K562 (cell line): ENCODE data around the gene ABHD16A. TPM values are rescaled to one million over a fixed set of nuclear protein-coding genes. Genes with fewer than 3 reads are reported as not detected.

ENCODE experiments used
- ARID4B ChIP-seq: sonication (generic); formaldehyde crosslinking; IDR thresholded peaks from 2 replicates; pipeline ENCODE4 v1.8.0; 2022; ENCODE audit warnings: mild to moderate bottlenecking, missing genetic modification reagents
- CREB1 ChIP-seq, 2 experiments: sonication (generic) in 1 of 2; formaldehyde crosslinking in 1 of 2; IDR thresholded peaks; 2 replicates each; pipeline versions ENCODE4 v1.6.1 to v1.8.0; 2012 to 2022; ENCODE audit warnings: inconsistent platforms in 1 of 2, mild to moderate bottlenecking in 1 of 2, missing genetic modification reagents in 1 of 2, moderate library complexity in 1 of 2
- DLX4 ChIP-seq: fragments of 250-450 bp; sonication (Bioruptor Pico); IDR thresholded peaks from 2 replicates; pipeline ENCODE4 v1.6.1; 2021; ENCODE audit warnings: mild to moderate bottlenecking
- GATAD2B ChIP-seq: fragments of 450-650 bp; IDR thresholded peaks from 2 replicates; pipeline ENCODE4 v1.6.1; 2017; ENCODE audit warnings: mild to moderate bottlenecking, borderline replicate concordance
- MYC ChIP-seq, 2 experiments: fragments of 250-450 bp in 1 of 2; sonication (Bioruptor Pico) in 1 of 2; IDR thresholded peaks; 2 replicates each; pipeline versions ENCODE4 v1.5.1 to v1.6.1; 2012 to 2021; ENCODE audit warnings: low read depth in 2 of 2, borderline replicate concordance in 1 of 2, improper control_type of control experiment in 1 of 2, low read length in 1 of 2, mild to moderate bottlenecking in 1 of 2, moderate library complexity in 1 of 2
- RBFOX2 ChIP-seq: fragments of 200-400 bp; formaldehyde crosslinking; IDR thresholded peaks from 2 replicates; pipeline ENCODE4 v1.6.1; 2017; ENCODE audit warnings: low read depth, mild to moderate bottlenecking, low read length, moderate library complexity
- TAF7 ChIP-seq: fragments of 450-650 bp; IDR thresholded peaks from 2 replicates; pipeline ENCODE4 v1.6.1; 2016; ENCODE audit warnings: missing genetic modification characterization, missing compliant biosample characterization
- USF2 ChIP-seq: sonication (generic); formaldehyde crosslinking; IDR thresholded peaks from 2 replicates; pipeline ENCODE4 v1.5.0; 2020; ENCODE audit warnings: missing genetic modification reagents
- ZKSCAN1 ChIP-seq: fragments of 150-350 bp; IDR thresholded peaks from 2 replicates; pipeline ENCODE4 v1.6.1; 2016; ENCODE audit warnings: low read depth, low read length
- ZNF639 ChIP-seq, 2 experiments: fragments of 200-800 bp in 1 of 2; sonication (Bioruptor generic) in 1 of 2; sonication (generic) in 1 of 2; formaldehyde crosslinking in 1 of 2; IDR thresholded peaks in 1 of 2; conservative IDR thresholded peaks in 1 of 2; 2 replicates each; pipeline versions ENCODE4 v1.5.0 to v1.6.1; 2016 to 2020; ENCODE audit warnings: missing compliant biosample characterization in 1 of 2, missing genetic modification characterization in 1 of 2, missing genetic modification reagents in 1 of 2
- polyA plus RNA-seq, 8 experiments: library from polyadenylated mRNA; depleted of rRNA in 4 of 8; stranded (reverse) in 5 of 8; unstranded in 3 of 8; fragments of >200 nt; fragmentation: Nextera tagmentation in 2 of 8; fragmentation: Illumina TruSeq in 1 of 8; extraction: Ambion mirVana in 2 of 8; extraction: Trizol in 1 of 8; gene quantifications; 2 replicates each; pipeline versions ENCODE4 v1.2.1 to v1.2.3, GENCODE V29; 2011 to 2014; ENCODE audit warnings: inconsistent platforms in 1 of 8, missing spikeins in 1 of 8
- total RNA-seq, 7 experiments: library from RNA; depleted of rRNA in 6 of 7; stranded (reverse); fragments of >200 nt in 6 of 7; fragmentation: Illumina TruSeq in 2 of 7; extraction: Trizol in 2 of 7; gene quantifications; 2 replicates each; pipeline versions ENCODE4 v1.2.1 to v1.2.3, GENCODE V29; 2011 to 2021; ENCODE audit warnings: low replicate concordance in 1 of 7
- TF ChIP-seq, protein P1 (sequence below): fragments of 150-350 bp; conservative IDR thresholded peaks from 2 replicates; pipeline ENCODE4 v1.6.1; 2014; ENCODE audit warnings: low read length

The ABHD16A gene
- total and polyA plus RNA-seq, 9 of the 15 experiments (the other 6 are each of a cell fraction or from before 2014, with no cell fraction given): 25.8 to 120 (median 81.6) TPM

- 0 out of 2 replicates have a peak, but pooled peaks have one; percentile 48 for TF ChIP-seq ARID4B (CRISPR knock-in tag)
- no peak for TF ChIP-seq USF2 (CRISPR knock-in tag)
- TF ChIP-seq, protein P1, sequence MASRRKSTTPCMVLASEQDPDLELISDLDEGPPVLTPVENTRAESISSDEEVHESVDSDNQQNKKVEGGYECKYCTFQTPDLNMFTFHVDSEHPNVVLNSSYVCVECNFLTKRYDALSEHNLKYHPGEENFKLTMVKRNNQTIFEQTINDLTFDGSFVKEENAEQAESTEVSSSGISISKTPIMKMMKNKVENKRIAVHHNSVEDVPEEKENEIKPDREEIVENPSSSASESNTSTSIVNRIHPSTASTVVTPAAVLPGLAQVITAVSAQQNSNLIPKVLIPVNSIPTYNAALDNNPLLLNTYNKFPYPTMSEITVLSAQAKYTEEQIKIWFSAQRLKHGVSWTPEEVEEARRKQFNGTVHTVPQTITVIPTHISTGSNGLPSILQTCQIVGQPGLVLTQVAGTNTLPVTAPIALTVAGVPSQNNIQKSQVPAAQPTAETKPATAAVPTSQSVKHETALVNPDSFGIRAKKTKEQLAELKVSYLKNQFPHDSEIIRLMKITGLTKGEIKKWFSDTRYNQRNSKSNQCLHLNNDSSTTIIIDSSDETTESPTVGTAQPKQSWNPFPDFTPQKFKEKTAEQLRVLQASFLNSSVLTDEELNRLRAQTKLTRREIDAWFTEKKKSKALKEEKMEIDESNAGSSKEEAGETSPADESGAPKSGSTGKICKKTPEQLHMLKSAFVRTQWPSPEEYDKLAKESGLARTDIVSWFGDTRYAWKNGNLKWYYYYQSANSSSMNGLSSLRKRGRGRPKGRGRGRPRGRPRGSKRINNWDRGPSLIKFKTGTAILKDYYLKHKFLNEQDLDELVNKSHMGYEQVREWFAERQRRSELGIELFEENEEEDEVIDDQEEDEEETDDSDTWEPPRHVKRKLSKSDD: no peak
- TF ChIP-seq MYC (IDR thresholded peaks at IDR 0.05; ENCODE audit: low read depth, low read length): no peak
- 0 out of 2 replicates have a peak, but pooled peaks have one; percentile 15 for TF ChIP-seq MYC (CRISPR knock-in tag; IDR thresholded peaks at IDR 0.05; ENCODE audit: borderline replicate concordance, low read depth)
- 0 out of 4 replicates have a peak, but pooled peaks of 1 of the 2 experiments have one; percentile 15 for TF ChIP-seq ZNF639 (CRISPR knock-in tag; conservative IDR thresholded peaks at IDR 0.05 in 1 of 2, IDR thresholded peaks at IDR 0.05 in 1 of 2)
- TF ChIP-seq RBFOX2: peak; percentile 41; the same call in 1 of the 2 replicates
- TF ChIP-seq CREB1 (IDR thresholded peaks at IDR 0.05): no peak
- no peak for TF ChIP-seq CREB1 (CRISPR knock-in tag; IDR thresholded peaks at IDR 0.05)
- peak; percentile 44; the same call in 1 of the 2 replicates for TF ChIP-seq ZKSCAN1
- TF ChIP-seq TAF7 (tag): no peak
- TF ChIP-seq DLX4 (CRISPR knock-in tag): peak; percentile 64; the same call in 1 of the 2 replicates
- no peak for TF ChIP-seq GATAD2B
Measured at GRCh38 chr6:31689249-31690110, 13.6 kb downstream of the ABHD16A start (continued).
